ENCODE data around the gene TMEM198.
A peak's percentile ranks its signal among the peaks of the same experiment; 100 is the strongest.

TMEM198 gene

DNA sequence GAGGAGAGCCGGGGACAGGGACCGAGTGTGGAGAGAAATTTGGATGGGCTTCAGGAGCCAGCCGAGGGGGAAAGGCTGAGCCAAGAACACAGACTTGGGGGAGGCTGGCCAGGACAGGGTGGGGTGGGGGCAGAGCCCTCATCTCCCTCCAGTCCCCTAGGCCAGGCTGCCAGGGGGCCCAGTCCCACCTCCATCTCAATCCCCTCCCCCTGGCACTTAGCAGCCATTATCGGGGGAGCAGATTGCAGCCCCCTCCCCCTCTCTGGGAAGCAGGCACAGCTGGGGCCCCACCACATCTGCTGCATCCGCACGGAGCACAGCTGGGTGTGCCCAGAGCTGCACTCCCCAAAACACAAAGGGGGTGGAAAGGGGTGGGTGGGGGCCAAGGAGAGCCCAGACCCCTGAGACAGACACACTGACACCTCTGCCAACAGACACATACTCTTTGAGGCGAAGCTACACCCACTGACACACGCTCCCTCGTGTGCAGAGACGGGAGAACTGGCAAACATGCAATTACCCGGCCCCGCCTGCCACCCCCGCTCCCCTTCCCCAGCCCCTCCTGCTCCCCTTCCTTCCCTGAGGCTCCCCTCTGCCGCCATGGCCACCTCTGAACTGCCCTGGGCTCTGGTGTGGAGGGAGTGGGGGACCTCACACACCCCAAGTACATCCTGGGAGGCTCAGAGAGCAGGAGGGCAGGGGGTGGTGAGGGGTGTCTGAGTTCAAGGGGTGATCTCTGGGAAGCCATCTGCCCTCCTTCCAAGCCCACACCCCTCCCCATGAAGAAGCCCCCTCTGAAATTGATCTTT, 34.7 kb upstream of the TMEM198 start:
- no peak for DNase-seq (ENCODE audit: low read depth in 2 of 2)

DNA sequence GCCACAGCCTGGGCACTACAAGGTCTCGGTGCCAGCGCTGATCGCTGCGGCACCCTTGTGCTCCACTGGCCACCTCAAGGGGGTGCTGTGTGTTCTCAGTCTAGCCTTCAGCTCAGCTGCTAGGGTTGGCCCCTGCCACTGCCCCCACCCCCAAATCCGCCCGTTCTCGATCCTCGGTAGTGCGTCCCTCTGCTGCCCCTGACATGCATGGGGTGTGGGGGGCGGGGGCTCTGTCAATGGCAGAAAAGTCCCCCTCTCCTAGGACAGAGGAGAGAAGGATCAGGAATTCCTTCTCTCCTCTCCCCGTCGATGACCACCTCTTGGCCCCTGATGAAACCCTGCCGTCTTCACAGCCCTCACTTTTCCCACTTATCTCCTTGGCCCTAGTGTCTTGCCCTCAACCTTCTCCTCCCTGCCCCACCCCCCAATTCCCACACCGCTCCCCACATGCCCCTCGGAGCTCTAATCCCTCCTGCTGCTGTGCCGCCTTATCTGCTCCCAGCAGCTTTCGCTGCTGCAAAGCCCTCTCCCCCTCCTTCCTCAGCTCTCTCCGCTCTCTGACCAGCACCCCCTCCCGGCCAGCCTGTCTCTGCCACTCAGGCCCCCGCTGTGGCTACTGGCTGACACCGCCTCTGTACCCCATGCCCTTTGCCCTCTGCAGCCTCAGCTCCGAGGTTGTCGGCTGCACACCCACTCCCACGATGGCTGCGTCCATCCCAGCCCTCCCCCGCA, 33.9 kb upstream of the TMEM198 start:
- DNase-seq (ENCODE audit: low read depth in 2 of 2) = peak in 1 of 2 donors; percentile 25

DNA sequence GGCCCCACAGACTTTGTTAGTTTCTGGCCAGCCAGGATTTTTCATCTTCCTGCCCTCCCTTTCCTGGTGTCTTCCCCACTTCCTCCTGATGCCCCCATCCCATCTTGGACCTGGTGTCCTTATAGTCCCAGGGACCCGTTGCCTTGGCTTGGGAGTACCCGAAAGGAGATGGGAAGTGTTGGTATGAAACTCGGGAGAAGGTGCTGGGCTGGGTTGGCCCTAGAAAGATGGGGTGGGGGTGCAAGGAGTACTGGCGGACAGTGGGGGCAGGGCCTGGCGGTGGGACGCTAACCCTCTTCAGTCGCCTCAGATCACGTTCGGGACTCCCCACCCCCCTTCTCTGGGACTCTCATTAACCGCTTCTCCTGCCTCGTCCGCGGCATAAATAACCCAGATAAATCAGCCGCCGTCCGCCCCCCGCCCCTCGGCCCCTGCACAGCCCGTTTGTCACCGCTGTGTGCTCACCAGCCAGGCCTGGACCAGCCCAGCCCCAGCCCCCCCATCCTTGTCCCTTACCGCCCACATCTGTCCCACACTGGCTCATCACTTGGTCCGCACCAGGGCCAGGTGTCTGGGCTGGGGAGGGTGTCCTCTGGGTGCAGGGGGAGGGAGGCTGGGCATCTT, 33.2 kb upstream of the TMEM198 start:
- DNase-seq (ENCODE audit: low read depth in 2 of 2) = no peak

DNA sequence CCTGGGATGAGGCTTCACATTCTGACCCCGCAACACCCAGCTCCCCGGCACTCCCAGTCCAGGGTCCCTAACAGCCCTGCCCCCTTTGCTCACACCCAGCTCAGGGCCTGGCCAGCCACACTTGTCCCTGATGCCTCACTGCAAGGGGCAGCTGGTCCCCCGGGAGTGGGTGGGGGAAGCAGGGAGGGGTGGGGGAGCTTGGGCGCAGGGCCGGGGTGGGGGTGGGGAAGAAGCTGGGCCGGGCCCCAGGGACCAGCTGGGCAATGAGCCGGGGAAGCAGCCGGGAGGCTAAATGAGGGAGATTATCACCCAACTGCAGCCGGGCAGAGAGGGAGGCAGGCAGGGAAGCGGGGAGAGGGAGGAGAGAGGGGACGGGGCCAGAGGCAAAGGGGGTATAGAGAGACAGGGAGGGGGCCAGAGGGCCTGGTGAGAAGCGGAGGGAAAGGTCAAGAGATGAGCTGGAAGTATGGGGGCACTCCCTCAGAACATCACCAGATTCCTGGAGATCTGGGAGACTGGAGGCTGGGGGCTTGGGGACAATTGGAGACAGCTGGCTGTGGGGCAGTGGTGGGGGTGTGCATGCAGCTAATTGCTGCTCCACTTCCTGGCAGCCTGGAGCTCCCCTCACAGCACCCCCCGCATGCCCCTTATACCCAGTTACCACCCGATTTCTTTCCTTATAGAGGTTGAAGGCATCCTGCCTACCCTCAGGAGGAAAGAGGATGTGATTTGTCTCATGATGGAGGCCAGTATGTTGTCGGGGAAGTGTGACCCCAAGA, 32.1 kb upstream of the TMEM198 start:
- DNase-seq (ENCODE audit: low read depth in 2 of 2) = no peak

DNA sequence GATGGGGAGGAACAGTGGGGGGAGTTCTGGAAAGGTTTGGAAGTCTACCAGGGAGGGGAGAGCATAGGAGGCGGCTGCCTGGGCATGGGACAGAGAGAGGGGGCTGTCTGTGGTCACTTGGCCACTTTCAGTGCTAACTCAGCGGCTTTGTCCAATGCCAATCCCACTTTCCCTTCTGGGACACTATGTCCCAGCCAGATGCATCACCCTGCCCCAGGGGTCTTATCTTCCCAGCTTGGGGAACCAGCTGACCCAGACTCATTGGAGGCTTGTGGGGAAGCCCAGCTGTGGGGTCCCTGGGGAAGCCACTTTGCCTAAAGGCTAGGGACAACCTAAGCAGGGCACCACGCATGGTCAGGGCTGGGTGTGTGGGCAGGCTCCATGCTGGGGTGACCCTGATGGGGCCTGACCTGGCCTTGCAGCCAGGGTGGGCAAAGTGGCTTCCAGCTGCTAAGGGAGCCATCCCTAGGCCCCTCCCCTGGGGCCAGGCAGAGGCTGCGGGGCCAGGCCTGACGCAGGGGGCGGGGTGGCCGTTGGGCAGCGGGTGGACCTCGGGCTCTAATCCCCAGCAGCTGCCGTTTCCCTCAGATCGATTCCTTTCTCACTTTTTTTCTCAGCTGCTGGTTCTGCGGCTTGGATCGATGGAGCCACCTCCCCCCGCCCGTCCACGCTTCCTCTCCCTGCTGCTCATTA, 31.2 kb upstream of the TMEM198 start:
- DNase-seq (ENCODE audit: low read depth in 2 of 2) = no peak

DNA sequence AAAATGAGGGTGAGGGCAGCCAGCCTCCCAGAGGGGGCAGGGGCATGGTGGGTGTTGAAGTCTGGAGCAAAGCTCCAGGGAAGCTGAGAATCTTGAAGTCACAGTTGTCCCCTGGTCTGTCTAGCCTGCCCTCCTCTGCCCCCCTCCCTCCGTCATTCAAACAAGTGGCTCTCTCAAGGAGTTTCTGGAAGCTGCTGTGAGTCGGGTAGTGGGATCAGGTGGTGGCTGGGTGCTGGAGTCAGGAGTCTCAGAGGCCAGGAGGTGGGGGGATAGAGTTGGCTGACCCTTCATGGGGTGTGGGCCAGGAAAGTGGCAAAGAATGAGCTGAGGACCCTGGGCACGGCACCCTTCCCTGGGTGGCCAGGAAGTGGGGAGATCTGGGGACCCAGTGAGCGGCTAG, 30.0 kb upstream of the TMEM198 start:
- no peak for DNase-seq (ENCODE audit: low read depth in 2 of 2)

DNA sequence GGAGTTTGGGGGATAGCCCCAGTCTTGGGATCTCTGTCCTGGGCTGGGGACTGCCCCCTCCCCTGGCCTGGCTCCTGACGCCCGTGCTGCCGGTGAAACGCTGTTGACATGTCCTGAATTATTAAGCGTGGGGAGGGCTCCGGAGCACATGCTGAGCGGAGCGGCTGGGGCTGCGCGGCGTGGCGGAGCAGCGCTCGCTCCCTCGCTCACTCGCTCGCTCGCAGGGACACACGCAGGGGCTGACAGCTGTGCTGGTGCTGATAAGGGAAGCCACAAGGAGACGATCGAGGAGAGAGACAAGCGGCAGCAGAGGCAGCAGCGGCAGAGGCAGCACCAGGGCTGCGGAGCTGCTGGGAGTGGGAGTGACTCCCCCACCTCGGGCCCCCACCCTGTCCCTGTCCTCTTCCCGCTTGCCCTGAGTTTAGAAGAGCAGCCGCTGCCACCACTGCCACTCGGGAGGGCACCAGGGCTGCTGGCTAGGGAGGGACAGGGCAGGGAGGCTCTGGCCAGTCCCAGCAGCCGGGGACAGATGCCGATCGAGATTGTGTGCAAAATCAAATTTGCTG, 29.5 kb upstream of the TMEM198 start, which contains the start of gene ASIC4:
ASIC4 (plus strand) TSS at position 287 of the 566 bp plus-strand sequence; CDS start at position 530, 243 bp downstream.
- DNase-seq (ENCODE audit: low read depth in 2 of 2) = no peak

DNA sequence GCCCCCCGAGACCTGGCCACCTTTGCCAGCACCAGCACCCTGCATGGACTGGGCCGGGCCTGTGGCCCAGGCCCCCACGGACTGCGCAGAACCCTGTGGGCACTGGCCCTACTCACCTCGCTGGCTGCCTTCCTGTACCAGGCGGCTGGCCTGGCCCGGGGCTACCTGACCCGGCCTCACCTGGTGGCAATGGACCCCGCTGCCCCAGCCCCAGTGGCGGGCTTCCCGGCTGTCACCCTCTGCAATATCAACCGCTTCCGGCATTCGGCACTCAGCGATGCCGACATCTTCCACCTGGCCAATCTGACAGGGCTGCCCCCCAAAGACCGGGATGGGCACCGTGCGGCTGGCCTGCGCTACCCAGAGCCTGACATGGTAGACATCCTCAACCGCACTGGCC, 29.0 kb upstream of the TMEM198 start:
- no peak for DNase-seq (ENCODE audit: low read depth in 2 of 2)

DNA sequence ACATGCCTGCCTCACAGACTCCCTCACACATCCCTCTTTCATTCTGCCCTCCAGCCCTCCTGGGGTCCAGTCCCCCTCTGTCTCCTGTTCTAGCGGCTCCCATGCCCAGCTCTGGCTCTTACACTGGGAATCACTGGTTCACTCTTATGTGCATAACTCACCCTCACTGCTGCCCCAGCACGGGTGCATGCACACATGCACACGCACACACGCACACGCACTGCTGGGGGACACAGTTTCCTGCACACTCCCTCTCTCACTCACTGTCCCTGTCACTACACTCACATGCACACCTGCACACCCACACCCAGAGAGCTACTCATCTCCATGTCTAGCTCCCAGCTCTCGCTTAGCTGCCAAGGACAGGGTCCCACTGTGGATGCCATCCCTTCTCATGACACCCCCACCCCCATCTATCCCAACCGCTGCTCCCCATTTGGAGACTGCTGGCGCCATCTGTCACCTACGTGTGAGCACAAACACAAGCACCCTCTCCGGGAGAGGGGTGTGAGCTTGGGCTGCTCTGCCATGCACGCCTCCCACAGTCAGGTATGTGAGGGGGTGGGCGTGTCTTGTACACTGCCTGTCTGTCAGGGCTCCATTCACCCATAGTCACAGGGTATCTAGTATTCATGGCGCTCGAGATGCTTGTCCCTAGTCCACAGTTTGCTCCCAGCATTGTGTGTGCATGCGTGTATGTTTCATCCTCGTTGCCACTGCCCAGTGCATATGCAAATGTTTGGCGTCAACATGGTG, 27.8 kb upstream of the TMEM198 start:
- DNase-seq (ENCODE audit: low read depth in 2 of 2) = no peak

DNA sequence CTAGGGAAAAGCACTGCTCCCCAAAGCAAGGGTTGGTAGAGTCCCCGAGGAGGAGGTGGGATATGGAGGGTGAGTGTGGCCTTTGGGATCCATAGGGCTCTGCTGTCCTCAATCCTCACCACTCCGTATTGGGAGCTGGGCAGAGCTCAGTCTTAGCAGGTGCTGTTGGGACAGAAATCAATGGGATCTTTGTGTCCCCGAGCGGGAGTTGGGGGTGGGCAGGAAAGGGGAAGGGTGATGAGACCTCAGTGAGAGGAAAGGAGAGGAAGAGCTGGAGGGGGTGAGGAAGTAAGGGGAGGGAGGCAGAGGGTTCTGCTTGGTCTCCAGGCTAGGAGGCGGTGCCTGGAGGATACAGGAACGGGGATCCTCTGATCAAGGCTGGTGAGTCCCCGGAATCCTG, 26.9 kb upstream of the TMEM198 start:
- DNase-seq (ENCODE audit: low read depth in 2 of 2) = no peak

DNA sequence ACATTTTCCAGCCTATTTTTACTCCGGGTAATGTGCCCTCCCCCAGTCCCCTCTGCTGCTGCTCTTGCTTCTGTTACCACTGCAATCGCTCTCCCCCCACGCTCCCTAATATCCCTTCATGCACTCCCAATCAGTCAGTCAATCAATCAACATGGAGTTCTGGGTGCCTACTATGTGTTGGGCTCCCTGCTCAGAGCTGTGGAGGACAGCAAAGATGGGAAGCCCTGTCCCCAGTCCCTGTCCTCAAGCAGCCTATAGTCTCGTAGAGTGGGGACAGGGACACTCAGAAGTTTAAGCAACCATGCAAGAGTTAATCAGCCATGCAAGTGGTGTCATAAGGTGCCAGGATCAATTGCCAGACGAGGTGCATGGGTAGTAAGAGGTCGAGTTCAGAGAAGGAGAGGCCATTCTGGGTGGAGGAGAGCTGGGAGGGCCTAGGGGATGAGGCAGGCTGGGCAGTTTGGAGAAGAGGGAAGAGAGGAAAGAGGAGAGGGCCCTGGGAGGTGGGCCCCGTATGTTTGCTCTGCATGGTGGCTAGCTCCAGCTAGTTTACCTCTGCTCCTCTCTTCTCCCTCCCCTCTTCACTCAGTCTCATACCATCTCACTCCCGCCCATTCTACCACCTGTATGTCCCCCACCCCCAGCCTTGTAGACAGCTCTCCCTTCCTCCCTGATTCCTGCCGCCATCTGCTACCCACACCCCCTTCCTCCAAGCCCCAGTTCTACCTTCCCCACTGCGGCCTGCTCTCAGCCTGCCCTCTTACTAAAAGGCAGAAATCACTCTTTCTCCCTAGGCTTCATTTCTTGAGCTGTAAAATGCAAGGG, 25.7 kb upstream of the TMEM198 start:
- no peak for DNase-seq (ENCODE audit: low read depth in 2 of 2)

DNA sequence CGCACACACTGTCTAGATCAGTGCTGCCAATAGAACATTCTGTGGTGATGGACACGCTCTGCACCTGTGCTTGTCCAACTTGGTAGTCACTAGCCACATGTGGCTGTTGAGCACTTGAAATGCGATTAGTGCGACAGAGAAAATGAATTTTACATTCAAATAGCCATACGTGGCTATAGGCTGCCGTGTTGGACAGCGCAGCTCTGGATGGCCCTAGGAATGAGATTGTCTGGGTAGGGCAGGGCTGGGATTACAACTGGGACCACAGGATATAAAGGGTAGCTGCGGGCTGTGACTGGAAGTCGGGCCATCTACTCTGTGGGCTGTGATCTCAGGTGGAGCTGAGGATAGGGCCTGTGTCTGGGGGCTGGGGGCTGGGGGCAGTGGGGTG, 24.3 kb upstream of the TMEM198 start:
- no peak for DNase-seq (ENCODE audit: low read depth in 2 of 2)

DNA sequence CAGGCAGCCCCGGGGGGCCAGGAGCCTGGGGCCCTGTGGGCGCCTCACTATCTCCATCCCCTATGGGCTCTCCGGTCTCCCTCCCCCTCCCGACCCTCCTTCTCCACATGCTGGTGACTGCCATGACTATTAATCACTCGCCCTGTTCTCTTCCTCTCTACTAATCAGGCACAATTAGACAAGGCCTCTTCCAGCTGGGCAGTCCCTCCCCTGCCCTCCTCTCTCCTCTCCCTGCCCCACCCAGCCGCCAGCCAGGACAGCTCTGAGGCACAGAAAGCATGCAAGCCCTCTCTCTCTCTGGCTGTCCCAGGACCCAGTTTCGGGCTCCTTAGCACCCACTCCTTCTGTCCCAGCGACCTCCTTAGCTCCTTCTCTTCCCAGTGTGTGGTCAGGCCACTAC, 23.7 kb upstream of the TMEM198 start:
- DNase-seq (ENCODE audit: low read depth in 2 of 2) = no peak

DNA sequence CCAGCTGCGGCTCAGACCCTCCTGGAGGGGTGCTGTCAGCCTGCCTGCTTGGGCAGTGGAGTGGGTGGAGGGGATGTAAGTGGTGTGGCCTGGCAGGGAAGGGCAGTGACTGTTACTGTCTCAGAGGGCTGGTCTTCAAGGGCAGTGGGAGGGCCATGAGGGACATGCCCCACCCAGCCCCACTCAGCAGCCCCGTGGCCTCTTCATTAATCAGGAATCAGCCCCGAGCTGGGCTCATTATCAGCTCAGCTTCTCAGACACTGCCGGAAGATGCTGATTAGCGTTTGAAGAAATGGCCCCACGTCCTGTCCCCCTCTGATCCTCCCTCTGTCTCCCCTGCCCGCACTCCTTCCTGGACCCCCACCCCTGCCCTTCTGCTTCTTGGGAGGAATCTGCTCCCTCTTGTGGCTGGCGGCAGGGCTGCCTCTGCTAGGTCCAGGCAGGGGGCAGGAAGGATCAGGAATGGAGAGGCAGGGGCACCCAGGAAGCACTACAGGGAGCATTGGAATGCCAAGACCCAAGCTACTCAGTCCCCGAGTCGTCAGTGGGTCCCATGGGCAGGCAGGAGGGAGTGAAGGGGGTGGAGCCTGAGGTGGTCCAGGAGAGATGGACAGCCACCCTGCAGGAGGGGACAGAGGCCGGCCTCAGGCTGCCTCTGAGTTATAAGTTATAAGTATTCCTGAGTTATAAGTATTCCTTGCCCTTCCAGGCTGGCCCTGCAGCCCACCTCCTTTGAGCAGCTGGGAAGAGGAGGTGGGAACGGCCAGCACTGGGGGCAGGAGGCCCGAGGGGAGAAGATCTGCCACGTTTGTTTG, 22.6 kb upstream of the TMEM198 start:
- no peak for DNase-seq (ENCODE audit: low read depth in 2 of 2)

DNA sequence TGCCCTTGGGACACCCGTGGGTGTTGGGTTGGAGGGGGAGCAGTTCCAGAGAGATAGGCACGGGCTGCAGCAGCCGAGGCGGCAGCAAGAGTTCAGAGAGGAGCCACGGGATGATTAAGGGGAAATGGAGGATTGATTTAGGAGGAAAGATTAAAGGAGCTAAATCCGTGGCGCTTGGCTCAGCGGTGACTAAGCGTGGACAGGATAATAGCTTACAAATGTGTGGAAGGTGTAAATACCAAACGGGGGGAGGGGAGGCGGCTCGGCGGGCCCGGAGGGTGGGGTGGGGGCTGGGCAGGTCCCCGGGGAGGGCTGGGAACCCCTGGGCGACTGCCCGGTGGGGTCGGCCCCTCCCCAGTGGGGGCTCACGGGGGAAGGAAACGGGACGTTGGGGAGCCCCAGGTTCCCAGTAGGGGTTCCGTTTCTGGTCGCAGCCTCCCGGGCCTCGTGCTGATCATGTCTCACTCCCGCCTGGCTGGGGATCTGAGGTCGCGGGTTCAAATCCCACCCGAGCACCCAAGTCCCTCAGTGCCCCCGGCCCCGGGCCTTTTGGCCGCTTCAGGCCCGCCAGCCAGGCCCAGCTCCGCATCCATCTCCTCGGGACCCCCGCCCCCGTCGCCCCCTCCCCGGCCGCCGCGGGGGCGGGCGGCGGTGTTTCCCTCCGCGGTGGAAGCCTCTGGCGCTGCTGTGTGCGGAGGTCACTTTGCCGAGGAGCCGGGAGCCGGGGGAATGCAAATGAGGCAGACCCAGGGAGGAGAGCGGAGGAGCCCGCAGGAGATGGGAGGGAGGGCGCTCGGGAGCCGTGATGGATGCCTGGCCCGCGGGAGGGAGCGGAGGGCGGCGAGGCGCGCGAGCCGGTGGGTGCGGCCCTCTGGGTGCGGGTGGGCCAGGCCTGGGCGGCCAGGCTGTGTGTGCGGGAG, 21.5 kb upstream of the TMEM198 start:
- no peak for DNase-seq (ENCODE audit: low read depth in 2 of 2)

DNA sequence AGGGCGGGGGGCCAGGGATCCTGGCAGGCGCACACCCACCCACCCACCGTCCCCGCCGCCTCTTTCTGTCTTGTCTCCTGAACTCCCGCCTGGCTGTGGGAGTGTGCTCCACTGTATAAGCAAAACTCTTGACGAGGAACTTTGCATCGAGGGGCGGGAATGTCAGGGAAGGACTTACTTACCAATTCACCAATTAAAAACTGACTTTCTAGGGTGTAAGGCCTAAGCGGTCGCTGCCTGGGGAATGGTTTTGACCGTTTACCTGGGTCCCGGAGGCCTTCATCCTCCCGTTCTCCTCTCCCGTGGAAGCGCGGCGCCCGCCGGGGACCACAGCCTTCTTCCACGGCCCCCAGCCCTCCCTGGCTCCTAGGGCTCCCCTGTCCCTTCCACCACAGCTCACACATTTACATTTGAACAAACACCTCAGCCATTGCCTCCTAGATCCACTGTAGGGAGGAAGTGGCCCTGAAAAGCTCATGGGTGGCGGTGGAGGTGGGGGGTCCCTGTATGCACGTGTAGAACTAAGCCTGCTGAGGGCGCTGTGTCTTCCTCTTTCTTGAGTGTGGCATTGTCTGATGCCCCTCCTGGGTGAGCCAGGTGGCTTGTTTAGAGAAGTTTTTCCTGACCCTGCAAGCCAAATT, 20.7 kb upstream of the TMEM198 start:
- no peak for DNase-seq (ENCODE audit: low read depth in 2 of 2)

DNA sequence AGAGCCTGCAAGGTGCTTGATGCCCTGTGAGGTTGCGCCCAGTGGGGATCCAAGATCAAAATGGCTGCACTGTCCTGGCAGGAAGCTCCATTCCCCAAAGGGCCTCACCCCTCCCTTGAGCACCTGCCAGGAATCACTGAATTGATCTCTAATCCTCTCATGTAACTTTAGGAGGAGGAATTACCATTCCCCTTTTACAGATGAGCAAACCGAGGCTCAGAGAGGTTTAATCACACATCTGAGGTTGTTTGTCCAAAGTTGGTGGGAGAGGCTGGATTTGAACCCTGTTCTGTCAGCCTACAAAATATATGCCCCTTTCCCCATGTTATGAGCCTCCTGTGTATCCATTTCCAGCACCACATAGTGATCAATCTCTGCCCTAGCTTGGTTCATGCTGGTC, 19.0 kb upstream of the TMEM198 start:
- no peak for DNase-seq (ENCODE audit: low read depth in 2 of 2)

All from stimulated activated CD4-positive, alpha-beta T cell treated with anti-CD3 and anti-CD28 coated beads, Interleukin-1b, Interleukin-23, amount 100 ng/mL, for 4 hours (primary cell).